OCI-LY1 (cell line): ENCODE data around the gene WNT9A.

Experiments
- H2AFZ ChIP-seq: fragments of 200-600 bp; sonication (generic), shearing (Covaris generic); 2 replicates; pipeline ENCODE4 v1.6.0; 2014; ENCODE audit warnings: antibody characterized with exemption, mild to moderate bottlenecking, low read length
- H3F3A ChIP-seq: fragments of 200-600 bp; sonication (generic), shearing (Covaris generic); 2 replicates; pipeline ENCODE4 v1.6.0; 2014; ENCODE audit warnings: mild to moderate bottlenecking, antibody characterized with exemption, low read length, moderate library complexity; ENCODE audit not compliant: insufficient read depth
- H3K27ac ChIP-seq: fragments of 200-600 bp; sonication (generic); 2 replicates; pipeline ENCODE4 v1.5.1; 2014; ENCODE audit warnings: low read length, mixed run types, mild to moderate bottlenecking, low read depth; ENCODE audit not compliant: poor library complexity, severe bottlenecking
- H3K27me3 ChIP-seq: fragments of 200-600 bp; sonication (generic); 2 replicates; pipeline ENCODE4 v1.6.0; 2014; ENCODE audit warnings: antibody characterized with exemption, mild to moderate bottlenecking, low read length, moderate library complexity; ENCODE audit not compliant: insufficient read depth
- H3K36me3 ChIP-seq: fragments of 200-600 bp; sonication (generic); 2 replicates; pipeline ENCODE4 v1.6.1; 2014; ENCODE audit warnings: mild to moderate bottlenecking, antibody characterized with exemption, low read length, moderate library complexity, mixed read lengths; ENCODE audit not compliant: insufficient read depth
- H3K4me1 ChIP-seq: fragments of 200-600 bp; sonication (generic); 2 replicates; pipeline ENCODE4 v1.5.1; 2014; ENCODE audit warnings: mild to moderate bottlenecking, low read length, moderate library complexity; ENCODE audit not compliant: insufficient read depth, severe bottlenecking
- H3K4me2 ChIP-seq: fragments of 200-600 bp; sonication (generic), shearing (Covaris generic); 2 replicates; pipeline ENCODE4 v1.6.1; 2014; ENCODE audit warnings: low read length
- H3K4me3 ChIP-seq: fragments of 200-600 bp; sonication (generic); 2 replicates; pipeline ENCODE4 v1.5.1; 2014; ENCODE audit warnings: low read length, low read depth, mild to moderate bottlenecking, mixed read lengths; ENCODE audit not compliant: poor library complexity, severe bottlenecking
- H3K79me2 ChIP-seq: fragments of 200-600 bp; shearing (Covaris generic); 2 replicates; pipeline ENCODE4 v1.6.1; 2016; ENCODE audit warnings: mixed run types, low read length, mixed read lengths; ENCODE audit not compliant: insufficient read depth
- H3K9ac ChIP-seq: fragments of 200-600 bp; sonication (generic), shearing (Covaris generic); 2 replicates; pipeline ENCODE4 v1.6.1; 2014; ENCODE audit warnings: mild to moderate bottlenecking, low read length, mixed read lengths
- H3K9me2 ChIP-seq: fragments of 200-600 bp; sonication (generic), shearing (Covaris generic); 2 replicates; pipeline ENCODE4 v1.6.1; 2014; ENCODE audit warnings: low read depth, mild to moderate bottlenecking, low read length, mixed read lengths
- H3K9me3 ChIP-seq: fragments of 200-600 bp; shearing (Covaris generic); 2 replicates; pipeline ENCODE4 v1.6.1; 2014; ENCODE audit warnings: low read length, mixed read lengths
- H4K20me1 ChIP-seq: fragments of 200-600 bp; sonication (generic), shearing (Covaris generic); 2 replicates; pipeline ENCODE4 v1.6.0; 2016; ENCODE audit warnings: mild to moderate bottlenecking, low read length; ENCODE audit not compliant: insufficient read depth
- CTCF ChIP-seq: fragments of 200-600 bp; sonication (generic), shearing (Covaris generic); IDR thresholded peaks from 2 replicates; pipeline ENCODE4 v1.5.1; 2017; ENCODE audit warnings: mild to moderate bottlenecking, antibody characterized with exemption, low read length, moderate library complexity, mixed read lengths
- EZH2 ChIP-seq: fragments of 200-600 bp; sonication (generic), shearing (Covaris generic); IDR thresholded peaks from 2 replicates; pipeline ENCODE4 v1.8.0; 2017; ENCODE audit warnings: borderline replicate concordance, mixed run types, mild to moderate bottlenecking, antibody characterized with exemption, low read length, moderate library complexity, mixed read lengths

WNT9A gene

GRCh38 chr1:227926216-227926791, 21.4 kb downstream of the WNT9A start:
- H3K4me3 ChIP-seq = no peak overlapping the region
- 0 out of 2 replicates have a peak, but pooled peaks cover 2% of the 10 kb centered on the region for H3K27me3 ChIP-seq
- TF ChIP-seq CTCF (no peak), EZH2 (no peak)
- H3K36me3 ChIP-seq = no peaks in the 10 kb centered on the region
- no peaks in the 10 kb centered on the region for H3F3A ChIP-seq
- H3K79me2 ChIP-seq = no peaks in the 10 kb centered on the region
- no peak overlapping the region for H2AFZ ChIP-seq
- H3K9ac ChIP-seq = no peak overlapping the region
- no peaks in the 10 kb centered on the region for H3K9me3 ChIP-seq
- H4K20me1 ChIP-seq = no peaks in the 10 kb centered on the region
- H3K4me1 ChIP-seq = peaks cover 4% of the 10 kb centered on the region
- H3K4me2 ChIP-seq = no peak overlapping the region
- no peaks in the 10 kb centered on the region for H3K9me2 ChIP-seq
- no peak overlapping the region for H3K27ac ChIP-seq

- H3K79me2 ChIP-seq = no peaks in the 10 kb centered on the region
- no peaks in the 10 kb centered on the region for H3K36me3 ChIP-seq
- no peak overlapping the region for H3K27ac ChIP-seq
- H3K9me2 ChIP-seq = no peaks in the 10 kb centered on the region
- no peaks in the 10 kb centered on the region for H3K9me3 ChIP-seq
- H3K4me1 ChIP-seq = peaks cover 4% of the 10 kb centered on the region
- H3K27me3 ChIP-seq = 0 out of 2 replicates have a peak, but pooled peaks cover 2% of the 10 kb centered on the region
- H3K9ac ChIP-seq = no peak overlapping the region; the same call in 1 of the 2 replicates
- H3K4me2 ChIP-seq = peak overlapping the region; percentile 14; the same call in 1 of the 2 replicates
- H3F3A ChIP-seq = no peaks in the 10 kb centered on the region
- H4K20me1 ChIP-seq = no peaks in the 10 kb centered on the region
- no peak overlapping the region for H2AFZ ChIP-seq
- H3K4me3 ChIP-seq = no peak overlapping the region
- TF ChIP-seq CTCF = no peak
- no peak for TF ChIP-seq EZH2
These were observed 22.0 kb downstream of the WNT9A start for GRCh38 chr1:227925582-227926198.

DNA sequence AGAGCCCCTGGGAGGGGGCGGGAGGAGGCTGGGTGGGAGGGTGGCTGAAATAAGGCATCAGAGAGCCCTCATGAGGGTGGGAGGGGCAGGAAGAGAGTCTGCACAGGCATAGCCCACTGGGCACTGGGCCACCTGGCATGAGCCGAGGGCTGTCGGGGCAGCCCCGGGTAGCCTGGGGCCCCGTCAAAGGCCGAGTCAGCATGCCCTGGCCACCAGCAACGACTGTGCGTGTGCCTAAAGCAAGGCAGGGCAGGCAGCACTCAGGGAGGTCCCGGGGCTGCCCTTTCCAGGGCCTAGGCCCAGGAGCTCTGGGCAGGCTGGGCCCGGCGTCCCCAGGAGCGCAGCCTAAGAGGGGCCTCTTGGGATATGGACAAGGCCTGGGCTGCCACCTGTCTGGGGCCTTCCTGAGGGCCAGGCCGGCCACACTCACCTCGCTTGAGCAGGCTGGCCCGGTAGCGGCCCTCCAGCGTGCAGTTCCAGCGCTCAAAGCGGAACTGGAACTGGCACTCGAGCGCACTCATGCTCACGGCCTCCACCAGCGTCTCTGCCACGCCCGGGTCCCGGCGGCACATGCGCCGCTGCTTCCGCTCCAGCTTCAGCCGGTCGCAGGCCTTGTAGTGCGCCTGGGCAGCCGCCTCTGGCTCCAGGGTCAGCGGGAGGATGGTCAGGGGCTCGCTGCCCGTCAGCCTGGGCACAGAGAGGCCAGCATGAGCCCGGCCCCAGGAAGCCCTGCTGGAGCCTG, 22.7 kb downstream of the WNT9A start:
- Histone ChIP-seq H3K27me3 (0 out of 2 replicates have a peak, but pooled peaks cover 2% of the 10 kb centered on the region), H3K4me2 (peak overlapping the region; percentile 14; the same call in 1 of the 2 replicates), H3K27ac (no peak overlapping the region), H2AFZ (no peak overlapping the region), H4K20me1 (no peaks in the 10 kb centered on the region), H3K9me3 (no peaks in the 10 kb centered on the region), H3F3A (no peaks in the 10 kb centered on the region), H3K4me1 (peaks cover 4% of the 10 kb centered on the region), H3K9me2 (no peaks in the 10 kb centered on the region), H3K79me2 (no peaks in the 10 kb centered on the region), H3K4me3 (no peak overlapping the region), H3K9ac (no peak overlapping the region; the same call in 1 of the 2 replicates), H3K36me3 (no peaks in the 10 kb centered on the region)
- TF ChIP-seq CTCF = no peak
- TF ChIP-seq EZH2 = no peak
